GM12892 (cell line): ENCODE results near the gene CFAP46.

Experiments used
- DNase-seq: peaks from one replicate; pipeline ENCODE4 v3.0.0; 2011; ENCODE audit not compliant: insufficient read length
- FAIRE-seq: peaks from 2 replicates; lab custom pipeline; 2011; peaks lifted over from hg19 to GRCh38; lab: Jason Lieb, UNC
- POLR2A ChIP-seq: IDR thresholded peaks from 2 replicates; pipeline ENCODE4 v1.6.1; 2011; ENCODE audit warnings: low read depth, low read length, control low read depth
- POLR2AphosphoS5 ChIP-seq: IDR thresholded peaks from 2 replicates; pipeline ENCODE4 v1.6.1; 2011; ENCODE audit warnings: low read depth, low read length, control low read depth
- TAF1 ChIP-seq: IDR thresholded peaks from 2 replicates; pipeline ENCODE4 v1.6.1; 2011; ENCODE audit warnings: low read depth, mild to moderate bottlenecking, control low read depth, low read length, borderline replicate concordance

Gene CFAP46

GRCh38 chr10:132812520-132812919, 129.8 kb downstream of the CFAP46 start:
- FAIRE-seq (no peak), DNase-seq (no peak)
- TF ChIP-seq POLR2A = no peak

GRCh38 chr10:132811891-132812481, 130.4 kb downstream of the CFAP46 start:
- TF ChIP-seq POLR2A (no peak), POLR2AphosphoS5 (no peak), TAF1 (no peak)

GRCh38 chr10:132810807-132811700, 131.3 kb downstream of the CFAP46 start:
- TF ChIP-seq POLR2A (no peak), POLR2AphosphoS5 (no peak), TAF1 (no peak)
- no peak for DNase-seq
- FAIRE-seq = no peak

More at GRCh38 chr10:132811891-132812481, 130.4 kb downstream of the CFAP46 start:
- FAIRE-seq (no peak), DNase-seq (no peak)

GRCh38 chr10:132810141-132810806, 132.1 kb downstream of the CFAP46 start:
- DNase-seq = no peak
- no peak for FAIRE-seq
- TF ChIP-seq POLR2A (no peak), POLR2AphosphoS5 (no peak), TAF1 (no peak)

GRCh38 chr10:132809232-132810140, 132.9 kb downstream of the CFAP46 start:
- FAIRE-seq = no peak
- no peak for DNase-seq
- no peak for TF ChIP-seq POLR2A
- TF ChIP-seq POLR2AphosphoS5 = no peak
- TF ChIP-seq TAF1 = no peak

- DNase-seq (no peak), FAIRE-seq (no peak)
- TF ChIP-seq TAF1 (no peak), POLR2A (no peak), POLR2AphosphoS5 (no peak)
Observed at GRCh38 chr10:132808383-132809231, 133.8 kb downstream of the CFAP46 start.

- DNase-seq (no peak), FAIRE-seq (no peak)
- TF ChIP-seq TAF1 (no peak), POLR2A (no peak), POLR2AphosphoS5 (no peak)
Observed at GRCh38 chr10:132807621-132808049, 134.7 kb downstream of the CFAP46 start.

- FAIRE-seq = no peak
- DNase-seq = no peak
- no peak for TF ChIP-seq POLR2A
- TF ChIP-seq TAF1 = no peak
- no peak for TF ChIP-seq POLR2AphosphoS5
Observed at GRCh38 chr10:132806561-132807003, 135.8 kb downstream of the CFAP46 start.

GRCh38 chr10:132806110-132806509, 136.3 kb downstream of the CFAP46 start:
- no peak for FAIRE-seq
- TF ChIP-seq POLR2A (no peak), TAF1 (no peak), POLR2AphosphoS5 (no peak)
- DNase-seq = no peak

- FAIRE-seq = no peak
- TF ChIP-seq TAF1 (no peak), POLR2A (no peak), POLR2AphosphoS5 (no peak)
- DNase-seq = no peak
Observed at GRCh38 chr10:132805599-132805998, 136.8 kb downstream of the CFAP46 start.
